Activated effector memory CD4-positive, alpha-beta T cell treated with Interleukin-2 at 50 U/mL for 16 hours (primary cell): ENCODE data around the gene FAR1.

ENCODE experiments used
- DNase-seq: peaks from one replicate; pipeline ENCODE4 v3.0.0-alpha.2; 2020

Gene FAR1

GRCh38 chr11:13672576-13673210 lies 4.2 kb downstream of the FAR1 start:
- DNase-seq = no peak

GRCh38 chr11:13674799-13675509 lies 6.5 kb downstream of the FAR1 start:
- DNase-seq = no peak

- DNase-seq = no peak
These were observed 8.1 kb downstream of the FAR1 start for GRCh38 chr11:13676576-13676975.

DNA sequence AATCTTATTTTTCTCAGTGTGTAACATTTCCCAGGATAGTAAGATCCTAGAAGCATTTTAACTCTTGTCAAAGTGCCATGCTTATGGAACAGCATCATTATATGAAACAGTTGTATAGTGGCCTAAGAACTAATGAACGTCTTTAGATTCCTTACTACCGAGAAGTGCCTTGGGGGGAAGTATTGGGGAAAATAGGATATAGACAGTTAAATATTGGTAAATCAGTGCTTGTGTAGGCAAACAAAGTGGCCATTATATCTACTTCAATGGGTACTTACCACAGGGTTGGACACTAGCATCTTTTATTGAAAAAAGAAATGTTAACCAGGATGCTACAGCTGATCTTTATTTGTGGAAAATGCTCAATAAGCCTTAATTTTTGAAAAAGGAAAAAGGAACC lies 11.3 kb downstream of the FAR1 start:
- no peak for DNase-seq

DNA sequence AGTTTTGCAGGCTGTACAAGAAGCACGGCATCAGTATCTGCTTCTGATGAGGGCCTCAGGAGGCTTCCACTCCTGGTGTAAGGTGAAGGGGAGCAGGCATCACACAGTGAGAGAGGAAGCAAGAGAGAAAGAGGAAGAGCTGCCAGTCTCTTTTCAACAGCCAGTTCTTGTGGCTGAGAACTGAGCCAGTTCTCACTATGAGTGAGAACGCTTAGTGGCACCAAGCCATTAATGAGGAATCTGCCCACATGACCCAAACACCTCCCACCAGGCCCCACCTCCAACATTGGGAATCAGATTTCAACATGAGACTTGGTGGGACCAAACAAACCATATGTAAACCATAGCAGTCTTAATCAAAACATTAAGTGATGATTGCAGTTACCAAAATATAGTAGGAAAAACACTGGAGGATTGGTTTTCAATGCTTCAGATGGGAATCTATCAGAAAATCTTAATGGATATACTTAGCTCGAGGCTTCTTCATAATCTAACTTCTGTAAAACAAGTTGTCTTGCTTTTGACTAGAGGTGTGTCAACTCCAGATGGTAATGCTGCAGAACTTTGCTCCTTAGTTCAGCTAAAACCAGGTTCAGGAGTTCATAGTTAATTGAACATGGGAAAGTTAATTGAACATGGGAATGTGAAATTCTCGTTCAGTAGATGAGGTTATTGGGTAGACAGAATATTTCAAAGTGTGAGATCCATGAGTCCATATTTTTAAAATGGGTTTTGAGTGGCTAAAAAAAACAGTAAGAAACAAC lies 12.2 kb downstream of the FAR1 start:
- no peak for DNase-seq

GRCh38 chr11:13681446-13681845 lies 13.0 kb downstream of the FAR1 start:
- DNase-seq = no peak

DNA sequence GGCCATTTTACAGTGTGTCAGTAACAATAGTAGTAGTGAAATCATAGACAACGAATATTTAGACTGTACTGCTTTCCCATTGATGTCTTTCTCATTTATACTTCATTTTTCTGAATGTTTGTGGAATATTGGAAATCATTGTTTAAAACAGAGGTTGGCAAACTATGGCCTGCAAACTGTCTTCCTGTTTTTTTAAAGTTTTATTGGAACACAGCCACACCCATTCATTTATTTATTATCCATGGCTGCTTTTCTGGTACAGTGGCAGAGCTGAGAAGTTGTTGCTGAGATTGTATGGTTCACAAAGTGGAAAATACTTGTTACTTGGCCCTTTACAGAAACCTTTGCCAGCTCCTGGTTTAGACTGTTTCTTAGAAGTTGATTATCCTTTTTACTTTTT lies 13.7 kb downstream of the FAR1 start:
- DNase-seq = no peak

- no peak for DNase-seq
These were observed 17.1 kb downstream of the FAR1 start for GRCh38 chr11:13685461-13686108.

DNA sequence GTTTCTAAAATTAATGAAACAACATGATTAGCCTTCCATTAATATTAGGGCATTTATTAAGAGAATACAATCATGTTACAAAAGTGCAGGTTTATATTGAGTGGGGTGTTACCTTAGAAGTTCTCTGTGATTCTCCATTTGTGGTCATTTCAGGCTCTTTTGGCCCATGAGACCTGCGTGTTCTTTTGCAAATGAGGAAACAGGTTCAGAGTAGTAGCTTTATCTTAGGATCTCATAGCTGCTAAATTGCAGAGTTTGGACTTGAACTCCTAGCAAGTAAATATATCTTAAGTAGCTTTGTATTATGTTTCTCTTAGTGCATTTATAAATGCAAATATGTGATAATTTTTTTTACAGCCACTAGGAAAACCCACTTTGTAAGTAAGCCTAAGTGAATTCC lies 18.3 kb downstream of the FAR1 start:
- no peak for DNase-seq

- DNase-seq = no peak
These were observed 18.8 kb downstream of the FAR1 start for GRCh38 chr11:13687271-13687670.

- no peak for DNase-seq
These were observed 22.9 kb downstream of the FAR1 start for GRCh38 chr11:13691286-13691899.

DNA sequence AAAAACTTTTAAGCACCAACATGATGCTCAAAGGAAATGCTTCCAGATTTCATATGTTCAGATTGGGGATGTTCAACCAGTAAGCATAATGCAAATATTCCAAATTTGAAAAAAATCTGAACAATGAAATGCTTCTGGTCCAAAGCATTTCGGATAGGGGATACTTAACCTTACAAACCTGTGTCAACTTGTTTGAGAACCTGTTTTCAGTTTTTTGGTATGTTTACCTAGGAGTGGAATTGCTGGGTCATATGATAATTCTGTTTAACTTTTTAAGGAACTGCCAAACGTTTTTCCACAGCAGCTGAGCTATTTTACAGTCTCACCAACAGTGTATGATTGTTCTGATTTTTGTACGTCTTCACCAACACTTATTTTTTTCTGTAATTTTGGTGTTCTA lies 23.7 kb downstream of the FAR1 start:
- no peak for DNase-seq

- DNase-seq = no peak
These were observed 25.6 kb downstream of the FAR1 start for GRCh38 chr11:13694115-13694514.

GRCh38 chr11:13695886-13696285 lies 27.4 kb downstream of the FAR1 start:
- no peak for DNase-seq

DNA sequence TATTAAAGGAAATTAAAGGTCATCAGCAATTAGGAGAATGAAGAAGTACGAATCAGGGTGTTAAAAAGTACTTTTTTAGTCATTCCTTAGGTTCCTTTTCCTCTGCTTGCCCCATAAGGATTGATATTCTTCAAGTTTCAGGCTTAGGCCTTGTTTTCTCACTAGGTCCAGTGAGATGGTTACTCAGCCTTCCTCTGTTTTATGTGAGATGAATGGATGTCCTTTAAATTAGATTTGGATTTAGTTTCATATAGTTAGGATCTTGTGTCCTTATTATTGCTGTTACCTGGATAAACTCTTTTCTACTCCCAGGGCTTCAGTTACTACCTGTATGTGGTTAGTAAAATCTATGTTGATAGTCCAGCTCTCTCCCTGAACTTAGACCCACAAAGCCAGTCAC lies 29.2 kb downstream of the FAR1 start:
- DNase-seq = no peak

GRCh38 chr11:13698132-13698531 lies 29.7 kb downstream of the FAR1 start:
- no peak for DNase-seq

DNA sequence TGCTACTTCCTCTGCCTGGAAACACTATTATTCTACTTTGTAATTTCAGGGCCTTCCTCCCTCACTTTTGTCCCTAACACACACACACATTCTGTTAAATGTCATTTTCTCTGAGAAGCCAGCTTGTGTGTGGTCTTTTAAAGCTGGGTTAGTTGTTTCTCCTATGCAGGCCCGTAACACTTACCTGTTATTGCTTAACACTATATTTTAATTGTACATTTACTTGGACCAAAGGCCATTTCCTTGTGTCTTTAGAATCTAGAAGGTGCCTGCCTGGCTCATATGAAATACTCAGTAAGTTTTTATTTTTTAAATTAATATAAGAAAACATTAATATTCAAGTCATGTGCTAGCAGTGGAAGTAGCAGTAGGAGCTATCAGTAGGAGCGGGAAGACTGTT lies 30.6 kb downstream of the FAR1 start:
- no peak for DNase-seq

DNA sequence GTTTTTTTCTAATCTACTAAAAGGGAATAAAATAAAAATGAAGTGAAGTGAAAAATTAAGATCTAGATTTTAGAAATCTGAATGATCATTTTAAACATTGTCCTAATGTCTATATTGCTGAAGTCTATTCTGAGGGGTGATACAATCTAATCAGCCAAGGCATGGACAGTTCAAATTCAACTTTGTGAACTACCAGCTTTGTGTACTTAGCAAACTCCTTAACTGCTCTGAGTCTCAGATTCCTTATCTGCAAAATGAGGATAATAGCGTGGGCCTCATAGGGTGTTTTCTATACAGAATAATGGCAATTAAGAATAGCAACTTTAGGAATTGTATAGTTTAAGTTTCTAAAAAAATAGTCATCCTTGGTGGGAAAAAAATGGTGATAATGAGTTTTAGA lies 31.4 kb downstream of the FAR1 start:
- no peak for DNase-seq

GRCh38 chr11:13701506-13701905 lies 33.0 kb downstream of the FAR1 start:
- no peak for DNase-seq

- no peak for DNase-seq
These were observed 33.6 kb downstream of the FAR1 start for GRCh38 chr11:13702071-13702470.

GRCh38 chr11:13705710-13706109 lies 37.2 kb downstream of the FAR1 start:
- DNase-seq = no peak

DNA sequence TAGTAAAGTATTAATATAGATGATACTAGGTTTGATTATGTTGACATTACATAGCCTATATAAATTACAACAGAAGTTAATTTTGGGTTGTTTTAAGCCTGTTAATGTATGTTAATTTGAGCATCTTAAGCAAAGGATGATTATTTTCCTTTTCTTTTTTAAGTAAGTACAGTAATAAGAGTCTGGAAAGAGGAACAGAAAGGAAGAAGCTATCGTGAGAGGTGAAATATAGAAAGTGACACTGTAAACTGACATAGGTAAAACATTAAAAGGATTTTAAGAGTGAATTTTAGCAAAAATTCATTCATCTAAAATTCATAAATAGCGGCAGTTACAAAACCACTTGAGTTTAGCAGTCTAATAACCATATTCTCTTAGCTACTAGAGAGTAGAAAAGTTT lies 45.5 kb downstream of the FAR1 start:
- no peak for DNase-seq

- DNase-seq = no peak
These were observed 48.9 kb downstream of the FAR1 start for GRCh38 chr11:13717331-13717730.
